GM19455 (cell line): Measurements from ENCODE around the gene M1AP.

ENCODE experiments used
- ATAC-seq: cut with Tn5 transposase; IDR thresholded peaks from one replicate; pipeline ENCODE4 v1.9.1; 2021; ENCODE audit not compliant: unreplicated experiment

Gene M1AP

GRCh38 chr2:74648009-74648443, at the start of gene M1AP:
TSS of gene M1AP (minus strand) at chr2:74648330. CDS start at chr2:74640275, 8,055 bp downstream.
- no peak for ATAC-seq

GRCh38 chr2:74696829-74697228, 48.7 kb upstream of the M1AP start:
- ATAC-seq: no peak

GRCh38 chr2:74695663-74696062, 47.5 kb upstream of the M1AP start:
- ATAC-seq: no peak

GRCh38 chr2:74694281-74694680, 46.2 kb upstream of the M1AP start:
- no peak for ATAC-seq

GRCh38 chr2:74693668-74694067, 45.5 kb upstream of the M1AP start:
- no peak for ATAC-seq

- ATAC-seq: no peak
These were observed 45.1 kb upstream of the M1AP start for GRCh38 chr2:74693213-74693612.

- no peak for ATAC-seq
These were observed 43.8 kb upstream of the M1AP start for GRCh38 chr2:74691929-74692328.

GRCh38 chr2:74690571-74690970, 42.4 kb upstream of the M1AP start:
- peak; percentile 59 for ATAC-seq

- no peak for ATAC-seq
These were observed 41.5 kb upstream of the M1AP start for GRCh38 chr2:74689671-74690070.

GRCh38 chr2:74688881-74689280, 40.8 kb upstream of the M1AP start:
- ATAC-seq: no peak

- ATAC-seq: no peak
These were observed 37.3 kb upstream of the M1AP start for GRCh38 chr2:74685408-74685807.

GRCh38 chr2:74682501-74682900, 34.4 kb upstream of the M1AP start:
- no peak for ATAC-seq

GRCh38 chr2:74679615-74680014, 31.5 kb upstream of the M1AP start:
- no peak for ATAC-seq

GRCh38 chr2:74676331-74676730, 28.2 kb upstream of the M1AP start:
- ATAC-seq: no peak

- no peak for ATAC-seq
These were observed 27.0 kb upstream of the M1AP start for GRCh38 chr2:74675090-74675489.

- no peak for ATAC-seq
These were observed 25.8 kb upstream of the M1AP start for GRCh38 chr2:74673826-74674528.

- ATAC-seq: no peak
These were observed 23.3 kb upstream of the M1AP start for GRCh38 chr2:74671479-74671878.

- no peak for ATAC-seq
These were observed 22.1 kb upstream of the M1AP start for GRCh38 chr2:74670263-74670662.

- no peak for ATAC-seq
These were observed 20.0 kb upstream of the M1AP start for GRCh38 chr2:74668087-74668486.

- no peak for ATAC-seq
These were observed 11.3 kb upstream of the M1AP start for GRCh38 chr2:74659462-74659861.

- ATAC-seq: no peak
These were observed 10.4 kb upstream of the M1AP start for GRCh38 chr2:74658516-74658915.

- no peak for ATAC-seq
These were observed 7.4 kb upstream of the M1AP start for GRCh38 chr2:74655579-74655978.
